ENCODE data around the gene VWA3B. TPM values are rescaled to one million over a fixed set of nuclear protein-coding genes. Genes with fewer than 3 reads are reported as not detected.

Gene VWA3B
- total and polyA plus RNA-seq, 2 donors from 2014 or later: 0.35 TPM; not detected in 1

GRCh38 chr2:98295721-98296414 is 208.9 kb downstream of the VWA3B start:
- no peaks in the 10 kb centered on the region for H3K9me3 ChIP-seq (ENCODE audit: control insufficient read depth in 2 of 3, insufficient read depth in 1 of 3, low read length in 3 of 3)
- H3K4me3 ChIP-seq (ENCODE audit: low read length in 3 of 3): no peak overlapping the region
- no peaks in the 10 kb centered on the region for H3K4me1 ChIP-seq (ENCODE audit: control insufficient read depth in 2 of 3, insufficient read depth in 2 of 3, low read depth in 1 of 3, low read length in 3 of 3)
- no peak for FAIRE-seq
- DNase-seq: no peak
- no peak overlapping the region for H3K9ac ChIP-seq (ENCODE audit: low read length in 3 of 3)
- H3K36me3 ChIP-seq (ENCODE audit: control insufficient read depth in 2 of 3, insufficient read depth in 3 of 3, low read length in 3 of 3): no peaks in the 10 kb centered on the region
- intact Hi-C loops (cut with DNase I): no loop called here
- TF ChIP-seq, protein P1, sequence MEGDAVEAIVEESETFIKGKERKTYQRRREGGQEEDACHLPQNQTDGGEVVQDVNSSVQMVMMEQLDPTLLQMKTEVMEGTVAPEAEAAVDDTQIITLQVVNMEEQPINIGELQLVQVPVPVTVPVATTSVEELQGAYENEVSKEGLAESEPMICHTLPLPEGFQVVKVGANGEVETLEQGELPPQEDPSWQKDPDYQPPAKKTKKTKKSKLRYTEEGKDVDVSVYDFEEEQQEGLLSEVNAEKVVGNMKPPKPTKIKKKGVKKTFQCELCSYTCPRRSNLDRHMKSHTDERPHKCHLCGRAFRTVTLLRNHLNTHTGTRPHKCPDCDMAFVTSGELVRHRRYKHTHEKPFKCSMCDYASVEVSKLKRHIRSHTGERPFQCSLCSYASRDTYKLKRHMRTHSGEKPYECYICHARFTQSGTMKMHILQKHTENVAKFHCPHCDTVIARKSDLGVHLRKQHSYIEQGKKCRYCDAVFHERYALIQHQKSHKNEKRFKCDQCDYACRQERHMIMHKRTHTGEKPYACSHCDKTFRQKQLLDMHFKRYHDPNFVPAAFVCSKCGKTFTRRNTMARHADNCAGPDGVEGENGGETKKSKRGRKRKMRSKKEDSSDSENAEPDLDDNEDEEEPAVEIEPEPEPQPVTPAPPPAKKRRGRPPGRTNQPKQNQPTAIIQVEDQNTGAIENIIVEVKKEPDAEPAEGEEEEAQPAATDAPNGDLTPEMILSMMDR (IDR thresholded peaks at IDR 0.05; ENCODE audit: borderline replicate concordance, extremely low read depth, insufficient read depth): no peak
- H3K27ac ChIP-seq (ENCODE audit: low read depth in 2 of 2, low read length in 2 of 2): no peak overlapping the region
- H3K27me3 ChIP-seq (ENCODE audit: control insufficient read depth, insufficient read depth, low read length): no peaks in the 10 kb centered on the region

DNA sequence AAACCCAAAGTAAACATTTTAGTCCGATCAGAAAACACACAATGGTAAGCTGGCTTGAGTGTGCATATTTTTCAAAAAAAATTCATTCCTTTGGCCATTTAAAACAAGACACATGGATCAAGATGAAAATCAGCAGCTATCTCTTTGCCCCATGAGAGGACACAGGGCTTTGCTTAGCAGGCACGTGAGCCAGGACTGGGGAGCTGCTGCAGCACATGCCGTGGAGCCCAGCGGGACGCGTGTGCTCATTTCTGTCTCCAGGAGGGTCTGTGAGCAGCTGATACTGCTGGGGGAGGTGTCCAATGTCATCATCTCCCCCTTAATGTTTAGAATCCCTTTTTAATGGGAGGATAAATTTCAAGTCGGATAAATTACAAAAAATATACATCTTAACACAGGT is 209.5 kb downstream of the VWA3B start:
- Histone ChIP-seq H3K4me3 (ENCODE audit: low read length in 3 of 3) (no peak overlapping the region), H3K27ac (ENCODE audit: low read depth in 2 of 2, low read length in 2 of 2) (no peak overlapping the region), H3K36me3 (ENCODE audit: control insufficient read depth in 2 of 3, insufficient read depth in 3 of 3, low read length in 3 of 3) (no peaks in the 10 kb centered on the region), H3K9me3 (ENCODE audit: control insufficient read depth in 2 of 3, insufficient read depth in 1 of 3, low read length in 3 of 3) (no peaks in the 10 kb centered on the region), H3K27me3 (ENCODE audit: control insufficient read depth, insufficient read depth, low read length) (no peaks in the 10 kb centered on the region), H3K4me1 (ENCODE audit: control insufficient read depth in 2 of 3, insufficient read depth in 2 of 3, low read depth in 1 of 3, low read length in 3 of 3) (no peaks in the 10 kb centered on the region), H3K9ac (ENCODE audit: low read length in 3 of 3) (no peak overlapping the region)
- intact Hi-C loops (cut with DNase I): no loop called here
- FAIRE-seq (no peak), DNase-seq (no peak)
- TF ChIP-seq, protein P1 (IDR thresholded peaks at IDR 0.05; ENCODE audit: borderline replicate concordance, extremely low read depth, insufficient read depth): no peak

- H3K4me1 ChIP-seq (ENCODE audit: control insufficient read depth in 2 of 3, insufficient read depth in 2 of 3, low read depth in 1 of 3, low read length in 3 of 3): no peaks in the 10 kb centered on the region
- TF ChIP-seq, protein P1 (IDR thresholded peaks at IDR 0.05; ENCODE audit: borderline replicate concordance, extremely low read depth, insufficient read depth): no peak
- H3K9ac ChIP-seq (ENCODE audit: low read length in 3 of 3): no peak overlapping the region
- no peaks in the 10 kb centered on the region for H3K9me3 ChIP-seq (ENCODE audit: control insufficient read depth in 2 of 3, insufficient read depth in 1 of 3, low read length in 3 of 3)
- no peak overlapping the region for H3K27ac ChIP-seq (ENCODE audit: low read depth in 2 of 2, low read length in 2 of 2)
- DNase-seq (no peak), FAIRE-seq (no peak)
- H3K36me3 ChIP-seq (ENCODE audit: control insufficient read depth in 2 of 3, insufficient read depth in 3 of 3, low read length in 3 of 3): no peaks in the 10 kb centered on the region
- H3K4me3 ChIP-seq (ENCODE audit: low read length in 3 of 3): no peak overlapping the region
- intact Hi-C loops (cut with DNase I): no loop called here
- H3K27me3 ChIP-seq (ENCODE audit: control insufficient read depth, insufficient read depth, low read length): no peaks in the 10 kb centered on the region
Observed at GRCh38 chr2:98297817-98298682, 211.1 kb downstream of the VWA3B start.

All from kidney (tissue), 14 donors.